IMR-90 (cell line): ENCODE results near the gene HHLA2. TPM values are rescaled to one million over a fixed set of nuclear protein-coding genes. Genes with fewer than 3 reads are reported as not detected.

ENCODE experiments used
- ATAC-seq: fragments of 200-7000 bp; cut with Tn5 transposase; 2 replicates; pipeline ENCODE4 v1.9.1; 2020; ENCODE audit warnings: low read depth, mild to moderate bottlenecking, moderate library complexity
- BruUV-seq: library from RNA; stranded (reverse); fragments of 400-500 nt; replicated peaks from 2 replicates; lab custom pipeline; 2021; lab: Mats Ljungman, UMichigan
- CTCF ChIA-PET: fragments of 300-600 bp; formaldehyde crosslinking; extraction: SDS; loops from one replicate; lab custom pipeline; 2021; ENCODE audit warnings: antibody characterized with exemption; lab: Yijun Ruan, JAX
- POLR2A ChIA-PET: fragments of 300-600 bp; sonication (Branson Sonifier 250); formaldehyde crosslinking; loops from one replicate; lab custom pipeline; 2022; ENCODE audit warnings: antibody characterized with exemption; ENCODE audit not compliant: unreplicated experiment; lab: Charles Lee
- DNase-seq: peaks from one replicate; pipeline ENCODE4 v3.0.0; 2013
- H2AFZ ChIP-seq: replicated peaks from 2 replicates; pipeline ENCODE3; 2013; ENCODE audit warnings: low read length, mild to moderate bottlenecking; ENCODE audit not compliant: poor library complexity
- H2AK5ac ChIP-seq: 2 replicates; pipeline ENCODE4 v1.6.1; 2013; ENCODE audit warnings: low read depth, low read length, inconsistent platforms
- H2AK9ac ChIP-seq: replicated peaks from 2 replicates; pipeline ENCODE3; 2013; ENCODE audit warnings: mild to moderate bottlenecking, low read depth, low read length, moderate library complexity; ENCODE audit not compliant: poor library complexity
- H2BK120ac ChIP-seq: 2 replicates; pipeline ENCODE4 v1.6.1; 2013; ENCODE audit warnings: low read depth, low read length, inconsistent platforms
- H2BK15ac ChIP-seq: 3 replicates; pipeline ENCODE4 v1.6.1; 2013; ENCODE audit warnings: low read depth, low read length, inconsistent platforms
- H2BK20ac ChIP-seq: 2 replicates; pipeline ENCODE4 v1.6.1; 2013; ENCODE audit warnings: low read depth, mild to moderate bottlenecking, inconsistent platforms, low read length, moderate library complexity
- H2BK5ac ChIP-seq: 2 replicates; pipeline ENCODE4 v1.6.1; 2013; ENCODE audit warnings: mild to moderate bottlenecking, low read depth, low read length, inconsistent platforms; ENCODE audit not compliant: poor library complexity, severe bottlenecking
- H3K14ac ChIP-seq: replicated peaks from 2 replicates; pipeline ENCODE4 v1.6.1; 2013; ENCODE audit warnings: low read depth, low read length, inconsistent platforms
- H3K18ac ChIP-seq: 2 replicates; pipeline ENCODE4 v1.6.1; 2013; ENCODE audit warnings: low read depth, low read length, control low read depth
- H3K23ac ChIP-seq: 2 replicates; pipeline ENCODE4 v1.6.1; 2013; ENCODE audit warnings: low read depth, low read length, inconsistent platforms
- H3K27ac ChIP-seq: 2 replicates; pipeline ENCODE4 v1.5.1; 2013; ENCODE audit warnings: mild to moderate bottlenecking, control low read depth, low read length; ENCODE audit not compliant: insufficient read depth
- H3K27me3 ChIP-seq: 2 replicates; pipeline ENCODE4 v1.6.1; 2013; ENCODE audit warnings: low read length; ENCODE audit not compliant: control insufficient read depth, insufficient read depth
- H3K36me3 ChIP-seq: 2 replicates; pipeline ENCODE4 v1.6.1; 2013; ENCODE audit warnings: low read length, mixed read lengths; ENCODE audit not compliant: control insufficient read depth, insufficient read depth
- H3K4ac ChIP-seq: 2 replicates; pipeline ENCODE4 v1.6.1; 2013; ENCODE audit warnings: low read depth, low read length, inconsistent platforms
- H3K4me1 ChIP-seq: 2 replicates; pipeline ENCODE4 v1.6.1; 2013; ENCODE audit warnings: low read length, mixed read lengths; ENCODE audit not compliant: control insufficient read depth, insufficient read depth
- H3K4me2 ChIP-seq: 2 replicates; pipeline ENCODE4 v1.6.1; 2013; ENCODE audit warnings: low read depth, mild to moderate bottlenecking, control low read depth, low read length, moderate library complexity
- H3K4me3 ChIP-seq: 2 replicates; pipeline ENCODE4 v1.5.1; 2013; ENCODE audit warnings: low read depth, mild to moderate bottlenecking, control low read depth, low read length, moderate library complexity; ENCODE audit not compliant: insufficient read depth
- H3K56ac ChIP-seq: 2 replicates; pipeline ENCODE4 v1.6.1; 2013; ENCODE audit warnings: low read length, inconsistent platforms; ENCODE audit not compliant: insufficient read depth; ENCODE audit errors: extremely low read depth
- H3K79me1 ChIP-seq, 2 experiments: 2 replicates each; pipeline ENCODE4 v1.6.1; 2013; ENCODE audit warnings: low read length in 2 of 2, inconsistent platforms in 1 of 2, low read depth in 1 of 2
- H3K9ac ChIP-seq: 2 replicates; pipeline ENCODE4 v1.6.1; 2013; ENCODE audit warnings: low read depth, low read length, control low read depth
- H3K9me1 ChIP-seq: 2 replicates; pipeline ENCODE4 v1.6.1; 2013; ENCODE audit warnings: low read length, inconsistent platforms; ENCODE audit not compliant: insufficient read depth
- H3K9me3 ChIP-seq: 2 replicates; pipeline ENCODE4 v1.6.1; 2013; ENCODE audit warnings: low read length; ENCODE audit not compliant: control insufficient read depth, insufficient read depth
- H4K20me1 ChIP-seq: 2 replicates; pipeline ENCODE4 v1.6.1; 2013; ENCODE audit warnings: low read length, inconsistent platforms; ENCODE audit not compliant: insufficient read depth
- H4K5ac ChIP-seq: 2 replicates; pipeline ENCODE4 v1.6.1; 2013; ENCODE audit warnings: mild to moderate bottlenecking, low read depth, low read length, control low read depth
- H4K8ac ChIP-seq, 2 experiments: 2 replicates each; pipeline ENCODE4 v1.6.1; 2013; ENCODE audit warnings: low read depth in 2 of 2, low read length in 2 of 2, control low read depth in 1 of 2, inconsistent platforms in 1 of 2
- H4K91ac ChIP-seq: 2 replicates; pipeline ENCODE4 v1.6.1; 2013; ENCODE audit warnings: low read depth, low read length, inconsistent platforms; ENCODE audit not compliant: insufficient read depth
- CTCF ChIP-seq: conservative IDR thresholded peaks from 2 replicates; pipeline ENCODE4 v1.5.1; 2012; ENCODE audit warnings: mild to moderate bottlenecking, low read depth, low read length, improper control_type of control experiment
- ELK1 ChIP-seq: fragments of 150-350 bp; IDR thresholded peaks from 2 replicates; pipeline ENCODE4 v1.6.1; 2016; ENCODE audit warnings: low read depth, mild to moderate bottlenecking, low read length, moderate library complexity, borderline replicate concordance
- FOS ChIP-seq: fragments of 150-350 bp; IDR thresholded peaks from 2 replicates; pipeline ENCODE4 v1.6.1; 2016; ENCODE audit warnings: low read depth, low read length
- MAFK ChIP-seq: IDR thresholded peaks from 2 replicates; pipeline ENCODE4 v1.6.1; 2012; ENCODE audit warnings: low read depth, low read length, improper control_type of control experiment
- MXI1 ChIP-seq: IDR thresholded peaks from 2 replicates; pipeline ENCODE4 v1.6.1; 2012; ENCODE audit warnings: low read depth, mild to moderate bottlenecking, low read length, moderate library complexity, borderline replicate concordance
- POLR2A ChIP-seq: IDR thresholded peaks from 2 replicates; pipeline ENCODE4 v1.6.1; 2012; ENCODE audit warnings: mild to moderate bottlenecking, low read depth, low read length
- SMC3 ChIP-seq: fragments of 150-350 bp; IDR thresholded peaks from 2 replicates; pipeline ENCODE4 v1.6.1; 2016; ENCODE audit warnings: low read depth, mild to moderate bottlenecking, antibody characterized with exemption, low read length, moderate library complexity
- dilution Hi-C: fragments of 300-500 bp; cut with HindIII; formaldehyde crosslinking; loops from one replicate; pipeline ENCODE4 v1.14.3; 2018; ENCODE audit warnings: low sequenced_read_pairs; ENCODE audit not compliant: unreplicated experiment
- in situ Hi-C: fragments of 300-500 bp; cut with MboI; formaldehyde crosslinking; loops from 3 replicates; pipeline ENCODE4 v1.14.3; 2019; ENCODE audit warnings: low sequenced_read_pairs, inconsistent platforms, mixed read lengths
- intact Hi-C: fragments of 100-400 bp; cut with micrococcal nuclease; formaldehyde crosslinking; loops from 2 replicates; pipeline ENCODE4 v1.10.0; 2022
- polyA plus RNA-seq, 3 experiments: library from polyadenylated mRNA; depleted of rRNA; stranded (reverse); fragments of >200 nt; gene quantifications; 2 replicates each; pipeline ENCODE4 v1.2.3, GENCODE V29; 2012; ENCODE audit warnings: low replicate concordance in 1 of 3
- total RNA-seq: library from RNA; depleted of rRNA; stranded (reverse); fragments of >200 nt; gene quantifications from 2 replicates; pipeline ENCODE4 v1.2.3, GENCODE V29; 2012

The HHLA2 gene
- total and polyA plus RNA-seq, 2 of the 4 experiments (the other 2 are of a cell fraction): not detected

GRCh38 chr3:108338901-108339545, 42.7 kb downstream of the HHLA2 start:
- Histone ChIP-seq H2BK120ac (no peak overlapping the region), H2BK5ac (no peak overlapping the region), H3K4me3 (no peak overlapping the region), H3K23ac (no peak overlapping the region), H3K56ac (no peak overlapping the region), H4K8ac (no peak overlapping the region), H3K18ac (no peak overlapping the region), H3K27me3 (no peaks in the 10 kb centered on the region; the same call in none of the 2 replicates), H2AK9ac (no peak overlapping the region), H3K9me3 (no peaks in the 10 kb centered on the region), H3K9me1 (no peaks in the 10 kb centered on the region), H4K91ac (no peak overlapping the region), H3K79me1 (no peaks in the 10 kb centered on the region), H2BK15ac (no peak overlapping the region), H3K4me1 (no peaks in the 10 kb centered on the region), H3K4ac (no peak overlapping the region), H2AK5ac (no peak overlapping the region), H4K20me1 (no peaks in the 10 kb centered on the region), H2BK20ac (no peak overlapping the region), H3K9ac (no peak overlapping the region), H3K27ac (no peak overlapping the region), H4K5ac (no peak overlapping the region), H3K14ac (no peak overlapping the region), H3K36me3 (no peaks in the 10 kb centered on the region), H2AFZ (no peak overlapping the region), H3K4me2 (no peak overlapping the region)
- DNase-seq (no peak), ATAC-seq (no peak)
- BruUV-seq: no TSS peak
- TF ChIP-seq SMC3 (no peak), MXI1 (no peak), POLR2A (no peak), FOS (no peak), CTCF (no peak), ELK1 (no peak), MAFK (no peak)
- in situ Hi-C loops: no loop called here
- ChIA-PET POLR2A (no interaction called here), CTCF (no interaction called here)
- intact Hi-C loops: no loop called here
- dilution Hi-C loops: no loop called here
